ENCODE measurements around the gene IKZF2.

The IKZF2 gene

DNA sequence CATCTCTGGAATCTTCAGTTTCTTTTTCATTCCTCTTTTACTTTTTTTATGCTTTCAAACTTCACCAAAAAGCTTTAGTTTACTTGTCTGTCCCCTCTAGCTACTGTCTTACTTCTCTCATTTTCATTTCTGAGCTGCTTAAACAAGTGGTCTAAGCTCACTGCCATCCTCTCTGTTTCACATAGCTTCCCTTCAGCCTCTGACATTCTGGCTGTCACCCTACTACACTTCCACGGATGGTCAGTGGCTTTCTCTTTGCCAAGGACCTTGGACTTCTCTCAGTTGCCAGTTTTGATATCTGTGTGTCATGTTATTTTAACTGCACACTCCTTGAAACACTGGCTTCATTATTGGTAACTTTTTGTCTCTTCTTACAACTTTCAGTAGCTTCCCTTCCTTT is 176.1 kb downstream of the IKZF2 start:
- Histone ChIP-seq H3K27me3 (ENCODE audit: control insufficient read depth, insufficient read depth, low read length) (no peaks in the 10 kb centered on the region), H3K4me3 (ENCODE audit: low read length) (no peak overlapping the region), H3K27ac (ENCODE audit: low read length) (no peak overlapping the region), H3K36me3 (ENCODE audit: control insufficient read depth, insufficient read depth, low read length) (no peaks in the 10 kb centered on the region), H3K4me1 (ENCODE audit: control insufficient read depth, insufficient read depth, low read length) (no peaks in the 10 kb centered on the region), H3K9me3 (ENCODE audit: control insufficient read depth, insufficient read depth, low read length) (no peaks in the 10 kb centered on the region)
- no peak for DNase-seq (ENCODE audit: low read depth, low spot score)
- no CpG with 5 or more reads among the region's 1 CpG for WGBS (ENCODE audit: insufficient coverage, insufficient read length)

DNA sequence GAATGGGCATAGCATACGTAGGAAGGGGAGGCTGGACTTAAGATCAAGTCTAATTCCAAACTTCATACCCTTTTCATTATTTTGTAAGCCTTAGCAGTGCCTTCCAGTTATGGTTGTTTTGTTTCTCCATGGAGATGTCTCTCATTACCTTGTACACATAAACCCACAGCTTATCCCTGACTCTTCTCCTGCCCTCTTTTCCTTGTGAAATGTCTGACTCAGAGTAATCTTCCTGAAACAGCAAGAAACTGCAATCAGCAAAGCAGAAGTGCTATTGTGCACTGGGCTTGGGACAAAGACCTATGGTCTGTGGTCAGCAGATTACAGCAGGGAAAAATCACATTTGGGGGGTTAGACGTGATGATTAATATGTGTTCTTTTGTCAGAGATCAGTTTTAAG is 176.7 kb downstream of the IKZF2 start:
- DNase-seq (ENCODE audit: low read depth, low spot score) = no peak
- H3K9me3 ChIP-seq (ENCODE audit: control insufficient read depth, insufficient read depth, low read length) = no peaks in the 10 kb centered on the region
- no CpG with 5 or more reads among the region's 2 CpGs for WGBS (ENCODE audit: insufficient coverage, insufficient read length)

DNA sequence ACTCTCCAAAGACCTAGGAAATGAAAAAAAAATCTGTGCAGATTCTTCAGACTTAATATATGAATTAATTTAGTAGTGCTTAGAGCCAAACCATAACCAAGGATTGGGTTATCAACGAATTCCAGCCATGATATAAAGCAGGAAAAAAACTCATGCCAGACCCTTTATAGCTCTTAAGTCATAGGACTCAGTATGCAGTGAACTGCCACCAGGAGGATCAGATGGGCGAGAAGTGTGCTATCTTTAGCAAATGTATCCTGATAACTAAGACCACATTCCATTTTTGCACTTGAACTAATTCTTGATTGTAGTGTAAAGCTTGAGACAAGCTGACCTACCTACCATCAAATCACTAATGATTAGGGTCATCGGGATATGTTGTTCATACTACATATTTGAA is 178.1 kb downstream of the IKZF2 start:
- H3K27ac ChIP-seq (ENCODE audit: low read length) = no peak overlapping the region
- H3K4me3 ChIP-seq (ENCODE audit: low read length) = no peak overlapping the region
- H3K4me1 ChIP-seq (ENCODE audit: control insufficient read depth, insufficient read depth, low read length) = no peaks in the 10 kb centered on the region
- DNase-seq (ENCODE audit: low read depth, low spot score) = no peak
- H3K27me3 ChIP-seq (ENCODE audit: control insufficient read depth, insufficient read depth, low read length) = no peaks in the 10 kb centered on the region
- no CpG with 5 or more reads among the region's 3 CpGs for WGBS (ENCODE audit: insufficient coverage, insufficient read length)
- no peaks in the 10 kb centered on the region for H3K36me3 ChIP-seq (ENCODE audit: control insufficient read depth, insufficient read depth, low read length)
- no peaks in the 10 kb centered on the region for H3K9me3 ChIP-seq (ENCODE audit: control insufficient read depth, insufficient read depth, low read length)

More for the DNA sequence above, 176.7 kb downstream of the IKZF2 start:
- H3K27me3 ChIP-seq (ENCODE audit: control insufficient read depth, insufficient read depth, low read length) = no peaks in the 10 kb centered on the region
- no peaks in the 10 kb centered on the region for H3K36me3 ChIP-seq (ENCODE audit: control insufficient read depth, insufficient read depth, low read length)
- H3K4me3 ChIP-seq (ENCODE audit: low read length) = no peak overlapping the region
- H3K27ac ChIP-seq (ENCODE audit: low read length) = no peak overlapping the region
- no peaks in the 10 kb centered on the region for H3K4me1 ChIP-seq (ENCODE audit: control insufficient read depth, insufficient read depth, low read length)

DNA sequence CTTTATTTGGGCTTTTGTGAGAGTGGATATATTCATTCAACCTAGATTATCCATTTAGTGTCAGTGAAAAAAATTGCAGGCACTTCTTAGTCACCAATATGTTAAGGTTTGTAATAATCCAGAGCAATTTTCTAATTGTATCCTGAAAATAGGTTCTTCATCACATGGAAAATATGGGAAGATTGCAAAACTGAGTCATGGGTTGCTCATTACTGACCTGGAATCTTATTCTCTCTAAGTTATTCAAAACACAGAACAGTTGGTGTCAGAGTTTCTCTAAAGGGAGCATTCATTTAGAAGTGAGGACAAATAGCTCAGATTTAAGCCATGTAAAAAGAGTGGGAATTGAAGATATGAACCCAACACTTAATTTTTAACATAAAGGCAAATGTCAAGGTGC is 181.3 kb downstream of the IKZF2 start:
- no peak for DNase-seq (ENCODE audit: low read depth, low spot score)
- Histone ChIP-seq H3K27ac (ENCODE audit: low read length) (no peak overlapping the region), H3K4me3 (ENCODE audit: low read length) (no peak overlapping the region), H3K27me3 (ENCODE audit: control insufficient read depth, insufficient read depth, low read length) (no peaks in the 10 kb centered on the region), H3K36me3 (ENCODE audit: control insufficient read depth, insufficient read depth, low read length) (no peaks in the 10 kb centered on the region), H3K9me3 (ENCODE audit: control insufficient read depth, insufficient read depth, low read length) (no peaks in the 10 kb centered on the region), H3K4me1 (ENCODE audit: control insufficient read depth, insufficient read depth, low read length) (no peaks in the 10 kb centered on the region)

DNA sequence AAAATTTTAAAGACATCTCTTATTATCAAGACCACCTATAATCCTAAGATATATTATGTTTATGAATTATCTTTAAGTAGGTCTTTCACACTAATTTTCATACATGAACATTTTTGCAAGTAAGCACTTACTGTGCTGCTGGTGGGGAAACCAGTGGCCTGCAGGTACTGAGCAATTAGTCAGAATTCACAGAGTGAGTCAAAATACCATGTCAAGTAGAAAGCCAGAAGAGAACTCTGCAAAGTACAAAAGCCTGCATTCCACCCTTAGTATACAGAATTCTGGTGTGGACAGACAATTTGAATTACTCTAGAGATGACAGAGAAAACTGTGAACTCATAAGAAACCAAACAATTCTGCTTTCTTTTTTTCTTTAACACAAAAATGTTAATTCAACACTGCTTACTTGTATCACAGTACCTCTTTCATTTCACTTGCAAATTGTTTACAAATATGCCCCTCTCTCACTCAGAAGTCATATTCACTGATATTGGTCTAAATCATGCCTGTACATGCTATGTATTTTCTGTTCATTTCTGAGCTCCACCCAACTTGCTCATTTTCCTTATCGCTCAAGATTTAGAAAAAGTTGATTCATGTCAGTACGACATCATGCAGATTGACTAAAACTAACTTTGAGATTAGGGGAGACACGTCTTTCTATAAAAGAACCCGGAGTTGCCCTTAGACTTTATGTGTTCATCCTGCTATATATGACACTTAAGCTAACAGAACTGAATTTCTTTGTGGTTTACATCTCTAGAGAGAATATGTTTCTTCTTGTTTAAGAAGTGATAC is 182.9 kb downstream of the IKZF2 start:
- Histone ChIP-seq H3K36me3 (ENCODE audit: control insufficient read depth, insufficient read depth, low read length) (no peaks in the 10 kb centered on the region), H3K4me3 (ENCODE audit: low read length) (no peak overlapping the region), H3K27me3 (ENCODE audit: control insufficient read depth, insufficient read depth, low read length) (no peaks in the 10 kb centered on the region), H3K9me3 (ENCODE audit: control insufficient read depth, insufficient read depth, low read length) (no peaks in the 10 kb centered on the region), H3K4me1 (ENCODE audit: control insufficient read depth, insufficient read depth, low read length) (no peaks in the 10 kb centered on the region), H3K27ac (ENCODE audit: low read length) (no peak overlapping the region)
- WGBS (ENCODE audit: insufficient coverage, insufficient read length) = no CpG with 5 or more reads among the region's 4 CpGs
- DNase-seq (ENCODE audit: low read depth, low spot score) = no peak

DNA sequence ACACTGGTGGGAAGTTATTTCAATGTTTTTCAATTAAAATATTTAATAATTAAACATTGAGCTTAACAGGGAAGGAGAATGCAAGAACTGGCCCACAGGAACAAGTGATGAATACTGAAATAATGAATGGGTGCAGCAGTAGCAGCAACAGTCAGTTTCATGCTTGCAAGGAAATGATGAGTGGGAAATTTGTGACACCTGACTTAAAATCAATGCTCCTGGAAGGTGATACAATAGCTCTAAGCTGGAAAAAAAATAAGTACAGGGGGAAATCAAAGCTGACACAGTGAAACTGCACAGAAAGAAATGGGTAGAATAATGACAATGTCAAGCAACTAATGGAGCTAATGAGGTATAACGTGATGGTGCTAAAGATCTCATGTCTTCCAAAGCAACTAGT is 184.5 kb downstream of the IKZF2 start:
- Histone ChIP-seq H3K4me1 (ENCODE audit: control insufficient read depth, insufficient read depth, low read length) (no peaks in the 10 kb centered on the region), H3K36me3 (ENCODE audit: control insufficient read depth, insufficient read depth, low read length) (no peaks in the 10 kb centered on the region), H3K4me3 (ENCODE audit: low read length) (no peak overlapping the region), H3K27ac (ENCODE audit: low read length) (no peak overlapping the region), H3K9me3 (ENCODE audit: control insufficient read depth, insufficient read depth, low read length) (no peaks in the 10 kb centered on the region), H3K27me3 (ENCODE audit: control insufficient read depth, insufficient read depth, low read length) (no peaks in the 10 kb centered on the region)
- WGBS (ENCODE audit: insufficient coverage, insufficient read length) = no CpG with 5 or more reads among the region's 1 CpG
- DNase-seq (ENCODE audit: low read depth, low spot score) = no peak

DNA sequence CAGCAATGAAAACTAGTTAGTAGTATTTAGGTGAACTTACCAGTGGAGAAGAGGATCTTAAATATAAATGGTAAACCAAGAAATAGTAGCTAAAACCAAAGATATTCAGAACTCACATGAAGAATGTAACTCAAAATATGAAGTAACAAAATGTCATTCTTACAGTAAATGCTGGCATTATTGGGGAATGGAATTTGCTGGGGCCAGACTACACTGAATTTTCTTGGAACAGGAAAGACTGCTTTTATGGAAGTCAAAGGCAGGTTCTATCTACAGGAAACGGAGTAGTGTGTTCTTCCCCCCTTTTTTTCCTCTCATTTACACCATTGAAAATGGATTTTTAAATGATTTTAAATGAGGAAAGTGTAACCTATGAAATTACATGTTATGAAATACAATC is 188.7 kb downstream of the IKZF2 start:
- no peak overlapping the region for H3K27ac ChIP-seq (ENCODE audit: low read length)
- no CpG with 5 or more reads among the region's 1 CpG for WGBS (ENCODE audit: insufficient coverage, insufficient read length)
- no peak overlapping the region for H3K4me3 ChIP-seq (ENCODE audit: low read length)
- H3K36me3 ChIP-seq (ENCODE audit: control insufficient read depth, insufficient read depth, low read length) = no peaks in the 10 kb centered on the region
- DNase-seq (ENCODE audit: low read depth, low spot score) = no peak
- H3K4me1 ChIP-seq (ENCODE audit: control insufficient read depth, insufficient read depth, low read length) = peaks cover 2% of the 10 kb centered on the region; the same call in 1 of the 2 replicates
- no peaks in the 10 kb centered on the region for H3K9me3 ChIP-seq (ENCODE audit: control insufficient read depth, insufficient read depth, low read length)
- no peaks in the 10 kb centered on the region for H3K27me3 ChIP-seq (ENCODE audit: control insufficient read depth, insufficient read depth, low read length)

DNA sequence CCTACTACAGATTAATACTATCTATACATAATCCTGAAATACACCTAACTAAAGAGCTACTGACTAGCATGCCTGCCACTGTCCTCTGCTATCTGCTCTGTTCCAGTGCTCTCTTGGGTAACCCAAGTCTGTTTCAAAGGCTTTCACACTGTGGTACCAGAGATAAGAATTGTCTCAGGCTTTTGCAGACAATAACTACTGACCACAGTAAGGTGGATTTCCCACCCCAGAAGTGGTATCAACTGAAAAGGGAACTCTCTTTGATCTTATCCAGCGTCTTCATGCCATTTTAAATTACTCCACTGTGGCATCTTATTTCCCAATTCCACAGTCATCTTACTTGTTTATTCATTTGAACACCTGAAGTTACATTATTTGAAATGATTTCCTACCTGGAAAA is 190.2 kb downstream of the IKZF2 start:
- WGBS (ENCODE audit: insufficient coverage, insufficient read length) = no CpG with 5 or more reads among the region's 1 CpG
- Histone ChIP-seq H3K27ac (ENCODE audit: low read length) (no peak overlapping the region), H3K4me1 (ENCODE audit: control insufficient read depth, insufficient read depth, low read length) (peaks cover 2% of the 10 kb centered on the region; the same call in 1 of the 2 replicates), H3K36me3 (ENCODE audit: control insufficient read depth, insufficient read depth, low read length) (no peaks in the 10 kb centered on the region), H3K9me3 (ENCODE audit: control insufficient read depth, insufficient read depth, low read length) (no peaks in the 10 kb centered on the region), H3K27me3 (ENCODE audit: control insufficient read depth, insufficient read depth, low read length) (no peaks in the 10 kb centered on the region), H3K4me3 (ENCODE audit: low read length) (no peak overlapping the region)
- DNase-seq (ENCODE audit: low read depth, low spot score) = no peak

DNA sequence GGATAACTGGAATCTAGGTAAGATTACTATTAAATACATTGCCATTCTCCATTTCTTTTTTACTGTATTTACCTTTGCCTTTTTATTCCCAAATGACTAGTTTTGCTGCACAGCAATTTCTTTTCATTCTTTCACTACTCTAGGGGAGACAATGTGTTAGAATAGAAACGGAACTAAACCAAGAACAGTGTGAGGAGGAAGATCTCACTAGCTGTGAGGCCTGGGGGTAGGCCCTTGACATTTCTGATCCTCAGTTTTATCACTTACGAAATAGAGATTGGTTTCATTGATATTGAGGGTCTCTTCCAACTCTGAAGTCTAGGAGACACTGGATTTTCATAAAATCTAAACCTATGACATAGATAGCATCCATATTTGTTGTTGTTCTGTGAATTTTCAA is 191.1 kb downstream of the IKZF2 start:
- Histone ChIP-seq H3K27me3 (ENCODE audit: control insufficient read depth, insufficient read depth, low read length) (no peaks in the 10 kb centered on the region), H3K9me3 (ENCODE audit: control insufficient read depth, insufficient read depth, low read length) (no peaks in the 10 kb centered on the region), H3K36me3 (ENCODE audit: control insufficient read depth, insufficient read depth, low read length) (no peaks in the 10 kb centered on the region), H3K4me3 (ENCODE audit: low read length) (no peak overlapping the region), H3K27ac (ENCODE audit: low read length) (no peak overlapping the region), H3K4me1 (ENCODE audit: control insufficient read depth, insufficient read depth, low read length) (peaks cover 2% of the 10 kb centered on the region; the same call in 1 of the 2 replicates)
- DNase-seq (ENCODE audit: low read depth, low spot score) = no peak
- no CpG with 5 or more reads among the region's 2 CpGs for WGBS (ENCODE audit: insufficient coverage, insufficient read length)

DNA sequence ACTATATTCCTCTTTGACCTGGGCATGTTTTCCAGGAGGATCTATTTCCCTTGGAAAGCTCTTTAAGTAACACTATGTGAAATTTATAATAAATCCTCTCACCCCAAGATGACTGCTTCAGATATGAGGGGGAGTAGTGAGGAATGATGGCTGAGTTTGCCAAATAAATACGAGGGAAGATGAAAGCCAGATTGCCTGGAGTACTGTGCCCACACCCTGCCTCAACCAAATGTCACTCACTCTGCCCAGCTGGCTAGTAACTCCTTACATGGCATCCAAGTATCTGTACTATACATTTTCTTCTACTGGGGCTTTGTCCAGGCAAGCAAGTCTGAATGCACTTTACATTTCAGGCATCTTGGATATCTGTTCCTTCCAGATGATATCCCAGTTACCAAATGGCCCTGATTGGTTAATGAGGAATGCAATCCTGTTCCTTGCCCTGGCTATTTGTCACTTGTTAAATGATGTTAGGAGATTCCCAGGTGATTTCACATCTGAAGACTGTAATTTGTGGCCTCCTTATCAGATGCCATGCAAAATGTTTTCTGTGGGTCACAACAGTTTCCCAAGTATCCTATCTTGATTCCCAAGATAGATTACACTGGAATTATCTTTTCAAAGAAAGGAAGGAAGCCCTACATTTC is 191.8 kb downstream of the IKZF2 start:
- Histone ChIP-seq H3K4me3 (ENCODE audit: low read length) (no peak overlapping the region), H3K4me1 (ENCODE audit: control insufficient read depth, insufficient read depth, low read length) (peaks cover 2% of the 10 kb centered on the region; the same call in 1 of the 2 replicates)

More for the DNA sequence above, 191.8 kb downstream of the IKZF2 start:
- H3K36me3 ChIP-seq (ENCODE audit: control insufficient read depth, insufficient read depth, low read length) = no peaks in the 10 kb centered on the region
- no CpG with 5 or more reads among the region's 1 CpG for WGBS (ENCODE audit: insufficient coverage, insufficient read length)
- no peak for DNase-seq (ENCODE audit: low read depth, low spot score)
- H3K27me3 ChIP-seq (ENCODE audit: control insufficient read depth, insufficient read depth, low read length) = no peaks in the 10 kb centered on the region
- H3K27ac ChIP-seq (ENCODE audit: low read length) = no peak overlapping the region
- H3K9me3 ChIP-seq (ENCODE audit: control insufficient read depth, insufficient read depth, low read length) = no peaks in the 10 kb centered on the region
